Jurkat, Clone E6-1 (cell line): ENCODE data around the gene ETAA1.

Experiments
- DNase-seq: peaks from one replicate; pipeline ENCODE4 v3.0.0-alpha.2; 2011; ENCODE audit warnings: low read depth, low spot score
- H3K4me3 ChIP-seq: 2 replicates; pipeline ENCODE4 v1.5.1; 2011; ENCODE audit warnings: mild to moderate bottlenecking, low read length, control low read depth, moderate library complexity

ETAA1 gene

DNA sequence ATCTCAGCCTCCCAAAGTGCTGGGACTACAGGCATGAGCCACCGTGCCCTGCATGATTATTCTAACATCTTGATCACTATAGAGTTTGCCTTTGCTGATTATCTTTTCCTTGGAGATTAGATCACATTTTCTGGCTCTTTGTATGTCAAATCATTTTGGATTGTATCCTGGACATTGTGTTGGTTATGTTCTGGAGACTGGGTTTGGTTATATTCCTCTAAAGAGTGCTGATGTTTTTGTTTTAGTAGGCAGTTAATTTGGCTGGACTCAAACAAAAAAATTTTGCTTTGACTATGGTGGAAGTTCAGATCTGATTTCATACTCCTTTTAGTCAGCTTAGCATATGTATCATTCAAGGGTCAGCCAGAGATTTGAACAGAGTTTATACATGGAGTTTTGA is 26.4 kb downstream of the ETAA1 start:
- no peak overlapping the region for H3K4me3 ChIP-seq
- DNase-seq: no peak

DNA sequence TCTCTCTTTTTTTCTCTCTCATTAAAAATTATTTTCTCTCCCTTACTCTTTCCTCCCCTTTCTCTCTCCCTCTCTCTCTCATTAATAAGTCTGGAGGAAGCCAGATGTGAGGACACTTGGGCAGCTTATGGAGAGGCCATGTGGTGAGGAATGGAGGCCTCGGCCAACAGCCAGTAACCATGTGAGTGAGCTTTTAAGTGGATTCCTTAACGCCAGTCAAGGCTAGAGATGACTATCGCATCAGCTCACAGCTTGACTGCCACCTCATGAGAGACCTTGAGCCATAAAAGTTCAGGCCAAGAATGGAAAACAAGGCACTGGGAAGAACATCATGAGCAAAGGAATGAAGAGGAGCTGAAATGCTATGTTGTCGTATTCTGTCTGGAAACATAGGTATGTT is 39.1 kb downstream of the ETAA1 start:
- no peak for DNase-seq
- H3K4me3 ChIP-seq: no peak overlapping the region

DNA sequence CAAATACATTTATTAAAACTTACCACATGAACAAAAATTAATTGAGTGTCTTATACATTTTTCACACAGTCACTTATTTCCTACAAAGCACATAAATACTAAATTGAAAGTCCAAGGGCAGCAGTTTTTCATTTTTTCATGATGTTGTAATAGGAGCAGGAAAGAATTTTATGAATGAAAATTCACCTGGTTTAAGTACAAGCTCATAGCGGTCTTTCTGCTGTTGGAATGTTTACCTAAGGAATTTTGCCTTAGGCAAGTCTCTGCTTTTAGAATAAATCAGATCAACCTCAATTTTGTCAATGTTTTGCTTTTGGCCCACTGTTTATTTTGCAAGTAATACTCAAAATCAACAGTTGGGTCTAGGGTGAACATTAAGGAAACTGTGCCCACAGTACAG is 40.0 kb downstream of the ETAA1 start:
- DNase-seq: no peak

DNA sequence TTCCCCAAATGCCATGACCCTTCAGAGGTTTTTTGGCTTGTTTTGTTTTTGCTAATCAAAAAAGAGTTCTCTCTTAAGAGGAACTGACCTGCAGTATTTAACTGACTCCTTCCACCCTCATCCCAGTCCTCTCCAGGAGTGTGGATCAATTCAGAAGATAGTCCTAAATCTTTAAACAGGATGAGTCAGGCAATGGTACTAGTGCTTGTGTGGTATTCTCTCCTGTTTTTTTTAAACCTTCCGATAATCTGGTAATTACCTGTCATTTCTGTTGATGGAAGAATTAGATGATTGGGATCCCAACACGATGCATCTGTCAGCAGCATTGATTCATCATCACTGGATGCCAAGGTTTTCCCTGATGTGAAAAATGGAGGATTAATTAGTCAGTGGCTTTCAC is 41.2 kb downstream of the ETAA1 start:
- H3K4me3 ChIP-seq: no peak overlapping the region
- DNase-seq: no peak

More for the DNA sequence above, 40.0 kb downstream of the ETAA1 start:
- no peak overlapping the region for H3K4me3 ChIP-seq

DNA sequence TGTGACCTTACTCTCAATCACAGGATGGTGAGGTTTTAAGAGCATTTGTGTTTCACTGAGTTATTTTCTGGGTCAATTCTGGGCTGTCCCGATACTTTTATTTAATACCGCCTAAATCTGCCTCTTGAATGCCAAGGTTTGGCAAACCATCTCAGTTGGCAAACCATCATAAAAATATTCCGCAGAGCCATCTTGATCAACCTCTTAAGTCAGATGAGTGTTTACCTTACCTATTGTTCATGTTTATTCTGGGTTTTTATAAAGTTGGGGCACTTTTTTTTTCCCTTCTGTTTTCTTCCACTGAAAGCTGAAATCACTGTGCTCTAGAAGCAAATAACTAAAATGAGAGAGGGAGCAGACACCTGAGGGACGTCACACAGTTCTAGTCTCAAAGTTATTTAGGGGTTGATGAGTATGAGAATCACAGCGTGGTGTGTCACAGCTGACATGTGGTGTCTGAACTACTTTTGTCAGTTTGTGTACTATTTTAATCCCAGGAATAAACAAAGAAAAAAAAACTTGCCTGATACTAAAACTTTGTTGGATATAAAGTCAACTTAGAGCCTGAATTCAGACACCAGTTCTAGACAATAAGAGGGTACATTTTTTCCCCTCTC is 48.6 kb downstream of the ETAA1 start:
- no peak for DNase-seq

DNA sequence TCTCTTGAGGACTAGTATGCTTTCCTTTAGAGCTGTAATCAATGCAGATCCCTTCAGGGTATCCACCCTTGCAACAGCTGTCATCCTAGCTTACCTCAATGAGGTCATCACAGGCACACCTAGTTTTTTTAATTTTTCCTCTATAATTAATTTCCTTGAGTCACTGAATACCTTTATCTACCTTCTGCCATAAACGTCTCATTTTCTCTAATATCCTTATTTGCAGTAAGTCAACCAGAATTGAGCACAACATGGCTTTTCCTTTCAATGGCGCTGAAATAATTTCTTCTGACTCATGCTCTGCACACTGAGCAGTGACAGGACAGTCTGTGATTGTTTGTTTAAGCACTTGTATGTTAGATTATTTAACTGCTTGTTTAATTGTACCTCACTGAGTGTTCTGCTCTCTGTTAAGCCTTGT is 49.4 kb downstream of the ETAA1 start:
- H3K4me3 ChIP-seq: no peak overlapping the region
- no peak for DNase-seq

More for the DNA sequence above, 48.6 kb downstream of the ETAA1 start:
- H3K4me3 ChIP-seq: no peak overlapping the region

DNA sequence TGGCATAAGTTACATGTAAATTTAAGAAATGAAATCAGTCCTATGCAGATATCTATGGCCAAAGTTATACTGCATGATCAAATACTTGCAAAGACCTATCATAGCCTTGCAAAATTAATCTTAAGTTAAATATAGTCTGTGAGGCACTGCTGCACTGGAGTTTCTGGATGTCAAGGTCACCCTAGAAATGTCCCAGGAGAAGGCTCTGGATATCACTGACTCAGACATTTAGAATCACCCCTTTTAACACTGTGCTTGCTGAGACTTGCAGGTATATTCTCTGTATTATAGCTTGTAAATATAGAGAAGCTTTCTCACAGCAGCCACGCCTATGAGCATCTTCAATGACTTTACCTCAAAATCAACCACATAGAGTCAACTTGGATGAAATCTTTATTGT is 51.5 kb downstream of the ETAA1 start:
- DNase-seq: no peak
- H3K4me3 ChIP-seq: no peak overlapping the region

DNA sequence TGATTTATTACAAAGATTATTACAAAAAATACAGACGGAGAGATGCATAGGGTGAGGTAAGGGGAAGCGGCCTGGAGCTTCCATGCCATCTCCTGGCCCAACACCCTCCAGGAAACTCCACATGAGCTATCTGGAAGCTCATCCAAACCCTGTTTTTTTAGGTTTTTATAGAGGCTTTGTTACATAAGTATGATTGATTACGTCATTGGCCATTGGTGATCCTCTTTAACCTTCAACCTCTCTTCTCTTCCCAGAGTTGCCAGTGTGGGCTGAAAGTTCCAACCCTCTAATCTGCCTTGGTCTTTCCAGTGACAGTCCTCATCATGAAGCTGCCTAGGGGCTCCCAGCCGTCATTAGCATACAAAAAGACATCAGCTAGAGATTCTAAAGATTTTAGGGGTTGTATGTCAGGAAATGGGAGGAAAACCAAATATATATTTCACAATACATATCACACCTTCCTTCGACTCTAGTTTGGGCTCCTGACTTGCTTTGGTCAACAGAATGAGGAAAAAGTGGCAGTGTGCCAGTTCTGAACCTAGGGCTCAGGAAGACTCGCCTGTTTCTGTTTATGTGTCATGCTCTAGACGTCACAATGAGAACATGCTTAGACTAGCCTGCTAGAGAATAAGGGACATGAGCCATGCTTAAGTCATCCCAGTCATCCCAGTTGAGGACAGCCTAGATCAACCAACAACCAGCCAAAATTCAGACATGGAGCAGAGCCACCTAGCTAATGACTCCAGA is 54.1 kb downstream of the ETAA1 start:
- DNase-seq: no peak
- H3K4me3 ChIP-seq: no peak overlapping the region

DNA sequence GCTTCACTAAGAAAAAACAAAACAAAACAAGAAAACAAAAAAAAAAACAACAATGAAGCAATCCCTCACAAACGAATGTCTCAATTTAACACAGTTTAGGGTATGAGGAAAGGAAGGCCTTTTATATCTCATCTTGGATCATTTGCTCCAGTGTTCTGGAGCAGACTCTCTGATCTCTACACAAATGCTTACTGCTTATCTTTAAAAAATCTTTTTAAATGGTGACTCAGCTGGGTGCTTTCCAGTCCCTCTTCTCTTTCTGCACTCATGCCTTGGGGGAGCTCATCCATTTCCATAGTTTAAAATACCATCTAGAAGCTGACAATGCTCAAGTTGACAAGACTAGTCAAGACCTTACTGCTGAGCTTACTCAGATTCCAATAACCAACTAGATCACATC is 56.2 kb downstream of the ETAA1 start:
- H3K4me3 ChIP-seq: no peak overlapping the region
- no peak for DNase-seq

DNA sequence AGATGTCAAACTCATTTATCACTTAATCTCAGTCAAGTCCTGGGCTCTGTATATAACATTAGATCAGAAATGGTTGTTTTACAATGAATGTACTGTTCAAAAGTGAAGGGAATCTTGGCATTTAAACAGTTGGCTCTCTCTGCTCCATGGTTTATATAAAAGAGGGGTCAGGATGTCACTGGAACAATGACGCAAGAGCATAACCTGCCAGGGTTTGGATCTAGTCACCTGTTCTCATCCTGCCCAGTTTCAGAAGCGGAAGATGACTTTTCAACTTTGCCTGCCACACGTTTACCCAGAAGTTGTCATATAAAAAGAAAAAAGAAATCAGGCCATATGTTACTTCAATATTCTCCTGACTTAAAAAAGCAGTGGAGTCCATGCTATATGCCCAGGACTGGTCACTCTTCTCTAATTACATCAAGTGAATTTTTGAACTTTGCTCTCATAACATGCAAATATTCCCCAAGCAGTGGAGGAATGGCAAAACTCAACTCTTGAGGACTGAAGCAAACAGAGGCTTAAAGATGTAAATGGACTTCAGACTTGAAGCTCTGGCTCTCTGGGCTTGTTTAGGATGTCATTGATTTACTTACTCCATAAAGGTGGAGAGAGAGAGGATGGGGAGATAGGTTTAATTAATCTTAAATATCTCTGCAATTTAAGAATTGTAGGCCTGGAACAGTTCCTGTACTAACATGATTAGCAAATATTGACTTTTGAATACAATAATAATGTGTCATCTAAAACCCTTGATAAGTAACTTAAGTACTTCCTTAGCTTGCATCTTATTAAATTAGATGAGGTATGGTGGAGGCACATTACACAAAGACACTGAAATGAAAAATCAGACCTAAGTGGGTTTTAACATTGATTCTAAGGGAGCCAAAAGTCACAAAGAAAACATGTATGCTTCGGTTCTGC is 58.3 kb downstream of the ETAA1 start:
- H3K4me3 ChIP-seq: no peak overlapping the region

DNA sequence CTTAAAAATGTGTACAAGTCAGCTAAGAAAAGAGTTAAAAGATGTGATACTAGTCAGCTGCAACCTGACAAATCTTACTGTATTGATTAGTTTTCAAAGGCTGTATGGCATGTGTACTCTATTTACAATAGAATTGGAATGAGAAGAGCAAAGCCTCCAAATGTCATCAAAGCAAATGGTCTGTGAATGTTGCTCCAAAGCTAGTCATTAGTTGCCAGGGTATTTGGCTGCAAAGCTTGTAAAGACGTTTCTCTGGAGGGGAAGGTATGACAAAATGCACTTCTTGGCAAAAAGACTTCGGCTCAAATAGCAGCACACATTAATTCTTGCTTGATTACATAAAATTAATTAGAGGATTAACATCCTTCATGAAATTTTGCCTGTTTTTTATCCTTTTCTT is 59.3 kb downstream of the ETAA1 start:
- no peak for DNase-seq
- H3K4me3 ChIP-seq: no peak overlapping the region

More for the DNA sequence above, 58.3 kb downstream of the ETAA1 start:
- no peak for DNase-seq

DNA sequence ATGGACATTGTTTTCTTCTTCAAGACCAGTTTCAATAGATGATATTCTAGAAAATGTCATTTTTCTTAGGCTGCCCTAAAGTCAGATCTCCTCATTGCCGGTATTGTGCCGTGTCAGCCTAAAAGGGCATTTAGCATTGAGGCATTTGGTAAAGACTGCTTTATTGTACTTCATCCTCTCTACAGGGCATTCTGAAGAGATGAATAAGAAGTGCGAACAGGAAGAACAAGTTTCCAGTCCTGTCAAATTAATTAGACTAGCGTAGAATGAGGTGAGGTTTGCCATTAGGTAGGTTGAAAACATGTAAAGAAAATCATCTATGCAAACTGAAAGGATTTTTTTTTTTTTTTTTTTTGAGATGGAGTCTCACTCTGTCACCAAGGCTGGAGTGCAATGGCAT is 60.6 kb downstream of the ETAA1 start:
- no peak for DNase-seq
- H3K4me3 ChIP-seq: no peak overlapping the region

DNA sequence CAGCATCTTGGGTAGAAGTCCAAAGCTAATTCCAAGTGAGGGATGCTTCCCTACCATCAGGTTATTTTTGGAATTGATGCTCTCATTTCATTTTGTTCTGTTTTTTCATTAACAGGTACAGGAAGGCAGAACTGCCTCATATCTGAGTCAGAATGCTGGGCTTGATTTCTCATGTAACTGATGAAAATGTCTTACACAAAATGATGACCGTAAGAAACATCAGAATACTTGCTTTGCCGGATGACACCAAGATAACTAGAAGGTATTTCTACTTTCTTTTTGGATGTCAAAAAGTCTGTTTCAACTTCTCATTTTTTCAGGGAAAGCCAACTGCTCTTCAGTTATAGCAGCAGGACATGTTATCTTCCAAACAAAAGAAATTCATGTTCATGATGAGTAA is 62.6 kb downstream of the ETAA1 start:
- H3K4me3 ChIP-seq: no peak overlapping the region
- no peak for DNase-seq
